ENCODE data around the gene DNM3.

The DNM3 gene

DNA sequence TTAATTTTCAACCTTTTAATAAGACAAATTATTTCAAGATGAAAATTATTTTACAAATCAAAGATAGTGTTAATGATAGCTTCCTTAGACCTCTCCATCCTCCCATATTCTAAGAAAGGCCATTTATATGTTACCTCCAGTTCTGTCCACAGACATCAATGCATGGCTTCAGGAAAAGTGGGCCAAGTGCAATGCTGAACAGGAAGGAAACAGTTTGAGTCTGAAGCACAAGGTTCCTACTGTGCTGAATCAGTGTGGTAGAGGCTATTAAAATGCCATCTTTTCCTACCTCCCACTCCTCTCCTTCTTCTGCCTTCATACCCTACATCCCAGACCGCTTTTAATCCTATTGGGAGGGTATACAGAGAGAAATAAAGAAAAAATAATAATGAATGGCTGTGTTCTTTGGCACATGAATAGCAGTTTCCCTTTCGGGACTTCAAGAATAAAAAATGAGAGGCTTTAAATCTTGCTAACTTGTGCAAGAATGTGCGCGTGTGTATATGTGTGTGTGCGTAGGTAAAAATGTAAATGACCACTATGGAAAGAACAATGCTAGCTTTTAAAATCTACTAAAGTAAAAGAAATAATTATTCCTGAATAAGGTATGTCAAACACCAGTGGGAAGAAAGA is 516.6 kb downstream of the DNM3 start:
- no peaks in the 10 kb centered on the region for H4K20me1 ChIP-seq (ENCODE audit: low read depth, low read length)
- no peaks in the 10 kb centered on the region for H3F3A ChIP-seq (ENCODE audit: insufficient read depth)
- TF ChIP-seq, protein P1, sequence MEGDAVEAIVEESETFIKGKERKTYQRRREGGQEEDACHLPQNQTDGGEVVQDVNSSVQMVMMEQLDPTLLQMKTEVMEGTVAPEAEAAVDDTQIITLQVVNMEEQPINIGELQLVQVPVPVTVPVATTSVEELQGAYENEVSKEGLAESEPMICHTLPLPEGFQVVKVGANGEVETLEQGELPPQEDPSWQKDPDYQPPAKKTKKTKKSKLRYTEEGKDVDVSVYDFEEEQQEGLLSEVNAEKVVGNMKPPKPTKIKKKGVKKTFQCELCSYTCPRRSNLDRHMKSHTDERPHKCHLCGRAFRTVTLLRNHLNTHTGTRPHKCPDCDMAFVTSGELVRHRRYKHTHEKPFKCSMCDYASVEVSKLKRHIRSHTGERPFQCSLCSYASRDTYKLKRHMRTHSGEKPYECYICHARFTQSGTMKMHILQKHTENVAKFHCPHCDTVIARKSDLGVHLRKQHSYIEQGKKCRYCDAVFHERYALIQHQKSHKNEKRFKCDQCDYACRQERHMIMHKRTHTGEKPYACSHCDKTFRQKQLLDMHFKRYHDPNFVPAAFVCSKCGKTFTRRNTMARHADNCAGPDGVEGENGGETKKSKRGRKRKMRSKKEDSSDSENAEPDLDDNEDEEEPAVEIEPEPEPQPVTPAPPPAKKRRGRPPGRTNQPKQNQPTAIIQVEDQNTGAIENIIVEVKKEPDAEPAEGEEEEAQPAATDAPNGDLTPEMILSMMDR (IDR thresholded peaks at IDR 0.05; ENCODE audit: insufficient read depth, low read length, poor library complexity, severe bottlenecking): no peak
- TF ChIP-seq EZH2phosphoT487 (conservative IDR thresholded peaks at IDR 0.05; ENCODE audit: low read length): no peak
- no peaks in the 10 kb centered on the region for H3K9me2 ChIP-seq (replicated peaks; ENCODE audit: insufficient read depth, low read length)
- no peak overlapping the region for H3K9ac ChIP-seq (ENCODE audit: low read length)
- H3K27ac ChIP-seq (ENCODE audit: low read depth, low read length): no peak overlapping the region
- H3K79me2 ChIP-seq (ENCODE audit: insufficient read depth, low read length): no peaks in the 10 kb centered on the region
- H3K4me2 ChIP-seq (ENCODE audit: low read depth, low read length, poor library complexity, severe bottlenecking): peak overlapping the region; percentile 22
- H3K4me3 ChIP-seq (ENCODE audit: insufficient read depth, low read length, poor library complexity, severe bottlenecking): no peak overlapping the region
- H3K36me3 ChIP-seq (ENCODE audit: low read length): no peaks in the 10 kb centered on the region
- H2AFZ ChIP-seq (ENCODE audit: low read depth, low read length, severe bottlenecking): peak overlapping the region; percentile 50
- no peaks in the 10 kb centered on the region for H3K9me3 ChIP-seq (ENCODE audit: insufficient read depth, low read length)
- H3K27me3 ChIP-seq (ENCODE audit: low read length): no peaks in the 10 kb centered on the region

DNA sequence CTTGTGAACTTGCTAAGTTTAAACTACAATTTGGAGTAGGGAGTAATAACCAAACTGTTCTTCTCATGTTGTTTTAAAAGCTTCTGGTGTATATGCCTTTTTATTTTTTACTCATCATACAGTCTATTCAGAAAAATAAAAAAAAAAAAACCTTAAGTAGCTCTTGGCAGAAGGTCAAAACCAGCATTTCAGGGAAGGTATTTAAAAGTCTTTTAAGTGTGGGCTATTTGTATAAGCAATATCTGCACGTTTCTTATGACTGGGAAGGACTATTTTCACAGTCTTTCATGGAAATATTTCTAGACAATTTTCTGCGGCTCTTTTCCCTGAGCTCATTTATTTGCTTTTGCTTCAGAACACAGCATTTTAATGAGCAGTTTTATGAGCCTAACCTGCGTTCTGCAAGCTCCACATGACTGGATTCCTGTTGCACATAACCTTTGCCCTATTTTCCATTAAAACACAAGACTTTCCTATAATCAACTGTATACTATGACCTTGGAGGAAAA is 518.2 kb downstream of the DNM3 start:
- no peak overlapping the region for H3K4me3 ChIP-seq (ENCODE audit: insufficient read depth, low read length, poor library complexity, severe bottlenecking)
- H3K9ac ChIP-seq (ENCODE audit: low read length): no peak overlapping the region
- no peaks in the 10 kb centered on the region for H3K9me2 ChIP-seq (replicated peaks; ENCODE audit: insufficient read depth, low read length)
- H3K27ac ChIP-seq (ENCODE audit: low read depth, low read length): no peak overlapping the region
- H4K20me1 ChIP-seq (ENCODE audit: low read depth, low read length): no peaks in the 10 kb centered on the region
- H3F3A ChIP-seq (ENCODE audit: insufficient read depth): no peaks in the 10 kb centered on the region
- H2AFZ ChIP-seq (ENCODE audit: low read depth, low read length, severe bottlenecking): no peak overlapping the region
- H3K4me2 ChIP-seq (ENCODE audit: low read depth, low read length, poor library complexity, severe bottlenecking): peak overlapping the region; percentile 22
- no peaks in the 10 kb centered on the region for H3K27me3 ChIP-seq (ENCODE audit: low read length)
- no peaks in the 10 kb centered on the region for H3K9me3 ChIP-seq (ENCODE audit: insufficient read depth, low read length)
- no peaks in the 10 kb centered on the region for H3K79me2 ChIP-seq (ENCODE audit: insufficient read depth, low read length)
- H3K36me3 ChIP-seq (ENCODE audit: low read length): no peaks in the 10 kb centered on the region
- TF ChIP-seq, protein P1 (IDR thresholded peaks at IDR 0.05; ENCODE audit: insufficient read depth, low read length, poor library complexity, severe bottlenecking): no peak
- TF ChIP-seq EZH2phosphoT487 (conservative IDR thresholded peaks at IDR 0.05; ENCODE audit: low read length): no peak

DNA sequence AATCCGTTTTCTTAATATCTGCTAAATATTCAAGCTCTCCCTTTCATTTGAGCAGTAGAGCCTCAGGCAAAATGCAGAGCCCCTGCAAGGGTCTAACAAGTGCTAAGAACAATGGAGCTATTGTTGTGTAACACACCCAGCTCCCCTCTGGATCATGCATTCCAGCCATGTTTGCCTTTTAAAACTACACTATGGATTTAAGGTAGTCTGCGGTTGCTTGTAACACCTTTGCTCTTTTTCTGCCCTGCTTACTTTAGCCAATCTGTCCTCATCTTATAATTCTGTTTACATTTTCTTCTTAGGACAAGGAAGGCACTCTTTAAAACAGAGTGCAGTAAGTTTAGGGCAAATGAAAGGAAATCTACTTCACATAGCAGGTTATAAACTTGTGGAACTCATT is 519.2 kb downstream of the DNM3 start:
- Histone ChIP-seq H3K27me3 (ENCODE audit: low read length) (no peaks in the 10 kb centered on the region), H3K4me3 (ENCODE audit: insufficient read depth, low read length, poor library complexity, severe bottlenecking) (no peak overlapping the region), H3K9ac (ENCODE audit: low read length) (no peak overlapping the region), H3K9me2 (replicated peaks; ENCODE audit: insufficient read depth, low read length) (no peaks in the 10 kb centered on the region), H3K27ac (ENCODE audit: low read depth, low read length) (no peak overlapping the region), H3K79me2 (ENCODE audit: insufficient read depth, low read length) (no peaks in the 10 kb centered on the region), H3K4me2 (ENCODE audit: low read depth, low read length, poor library complexity, severe bottlenecking) (no peak overlapping the region), H4K20me1 (ENCODE audit: low read depth, low read length) (no peaks in the 10 kb centered on the region), H3K36me3 (ENCODE audit: low read length) (no peaks in the 10 kb centered on the region), H3K9me3 (ENCODE audit: insufficient read depth, low read length) (no peaks in the 10 kb centered on the region), H2AFZ (ENCODE audit: low read depth, low read length, severe bottlenecking) (no peak overlapping the region), H3F3A (ENCODE audit: insufficient read depth) (no peaks in the 10 kb centered on the region)
- TF ChIP-seq, protein P1 (IDR thresholded peaks at IDR 0.05; ENCODE audit: insufficient read depth, low read length, poor library complexity, severe bottlenecking): no peak
- no peak for TF ChIP-seq EZH2phosphoT487 (conservative IDR thresholded peaks at IDR 0.05; ENCODE audit: low read length)
